Cardiac fibroblast (primary cell): Measurements from ENCODE around the gene WNK4.

ENCODE experiments used
- DNase-seq, 2 donors: peaks; one replicate each; pipeline versions ENCODE4 v3.0.0 to v3.0.0-alpha.2; 2010; ENCODE audit warnings: low read depth in 2 of 2
- H3K4me3 ChIP-seq, 2 donors: replicated peaks in 1 of 2; 1 replicate in 1 of 2; 2 replicates in 1 of 2; pipeline ENCODE4 v1.5.1; 2011; ENCODE audit warnings: low read depth in 2 of 2, low read length in 2 of 2, mild to moderate bottlenecking in 2 of 2, moderate library complexity in 1 of 2
- TF ChIP-seq, protein P1 (sequence below): IDR thresholded peaks from one replicate; pipeline ENCODE4 v1.5.1; 2011; ENCODE audit warnings: low read depth, mild to moderate bottlenecking, low read length, inconsistent platforms

The WNK4 gene

DNA sequence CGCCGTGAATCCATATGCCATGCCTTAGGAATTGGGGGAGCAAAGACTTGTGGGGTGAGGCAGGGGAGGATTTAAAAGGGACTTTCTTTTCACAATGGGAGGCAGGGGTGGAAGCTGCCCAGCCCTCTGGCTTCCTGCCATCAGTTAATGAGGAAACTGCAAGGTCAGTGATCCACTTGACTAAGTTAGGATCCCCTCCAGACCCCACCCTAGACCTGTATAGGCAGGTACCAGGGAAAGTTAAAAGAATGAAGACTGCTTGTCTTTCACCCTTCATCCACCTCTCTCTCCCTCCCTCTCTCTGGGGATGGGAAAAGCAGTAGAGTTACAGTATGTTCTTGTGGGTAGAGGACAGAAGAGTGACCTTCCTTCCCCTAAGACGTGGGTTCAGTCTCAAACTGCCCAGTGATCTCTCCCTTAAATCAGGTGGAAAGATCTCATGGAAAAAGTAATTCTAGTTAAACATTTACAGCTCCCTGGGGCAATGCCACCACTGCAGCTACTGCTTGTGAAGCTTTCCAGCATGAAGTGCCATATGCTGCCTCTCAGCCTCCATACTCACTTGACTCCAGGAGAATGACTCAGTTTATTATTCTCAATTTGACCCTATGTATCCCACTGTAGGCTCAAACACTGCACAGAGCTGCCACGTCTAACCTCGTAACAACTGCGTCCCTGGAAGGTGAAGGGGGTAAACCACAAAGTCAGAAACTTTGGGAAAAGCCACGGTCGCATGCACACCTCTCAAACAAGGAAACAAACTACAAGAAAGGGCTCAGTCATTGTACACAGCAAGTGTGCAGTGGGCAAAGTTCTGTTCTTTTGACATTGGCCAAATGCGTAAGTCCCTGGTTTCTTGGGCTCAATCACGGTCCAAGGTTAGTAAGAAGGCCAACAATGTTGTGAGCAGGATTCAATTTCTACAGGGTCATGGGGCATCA, 16.9 kb downstream of the WNK4 start:
- peak overlapping the region; percentile 88 to 93 for H3K4me3 ChIP-seq

DNA sequence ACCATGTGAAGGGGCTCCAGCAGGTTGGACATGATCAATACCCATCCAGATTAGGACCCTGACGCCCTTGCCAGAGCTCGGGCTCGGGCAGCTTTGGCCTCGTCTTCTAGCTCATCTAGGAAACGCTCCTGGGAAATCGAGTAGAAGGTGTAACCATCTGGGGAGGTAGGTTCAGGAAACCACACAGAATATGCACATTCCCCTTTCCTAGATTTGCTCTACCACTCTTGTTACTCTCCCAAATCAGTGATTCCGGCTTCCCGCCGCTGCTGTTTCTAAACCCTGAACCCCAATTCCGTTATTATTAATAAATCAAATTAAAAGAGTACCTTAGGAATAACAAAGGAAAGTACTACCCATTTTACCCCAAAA, 17.6 kb downstream of the WNK4 start:
- H3K4me3 ChIP-seq = peak overlapping the region; percentile 88 to 93
- TF ChIP-seq, protein P1, sequence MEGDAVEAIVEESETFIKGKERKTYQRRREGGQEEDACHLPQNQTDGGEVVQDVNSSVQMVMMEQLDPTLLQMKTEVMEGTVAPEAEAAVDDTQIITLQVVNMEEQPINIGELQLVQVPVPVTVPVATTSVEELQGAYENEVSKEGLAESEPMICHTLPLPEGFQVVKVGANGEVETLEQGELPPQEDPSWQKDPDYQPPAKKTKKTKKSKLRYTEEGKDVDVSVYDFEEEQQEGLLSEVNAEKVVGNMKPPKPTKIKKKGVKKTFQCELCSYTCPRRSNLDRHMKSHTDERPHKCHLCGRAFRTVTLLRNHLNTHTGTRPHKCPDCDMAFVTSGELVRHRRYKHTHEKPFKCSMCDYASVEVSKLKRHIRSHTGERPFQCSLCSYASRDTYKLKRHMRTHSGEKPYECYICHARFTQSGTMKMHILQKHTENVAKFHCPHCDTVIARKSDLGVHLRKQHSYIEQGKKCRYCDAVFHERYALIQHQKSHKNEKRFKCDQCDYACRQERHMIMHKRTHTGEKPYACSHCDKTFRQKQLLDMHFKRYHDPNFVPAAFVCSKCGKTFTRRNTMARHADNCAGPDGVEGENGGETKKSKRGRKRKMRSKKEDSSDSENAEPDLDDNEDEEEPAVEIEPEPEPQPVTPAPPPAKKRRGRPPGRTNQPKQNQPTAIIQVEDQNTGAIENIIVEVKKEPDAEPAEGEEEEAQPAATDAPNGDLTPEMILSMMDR = no peak
- DNase-seq = peak in 1 of 2 donors; percentile 10

More for the DNA sequence above, 16.9 kb downstream of the WNK4 start:
- TF ChIP-seq, protein P1 = no peak
- peak in 1 of 2 donors; percentile 11 for DNase-seq

DNA sequence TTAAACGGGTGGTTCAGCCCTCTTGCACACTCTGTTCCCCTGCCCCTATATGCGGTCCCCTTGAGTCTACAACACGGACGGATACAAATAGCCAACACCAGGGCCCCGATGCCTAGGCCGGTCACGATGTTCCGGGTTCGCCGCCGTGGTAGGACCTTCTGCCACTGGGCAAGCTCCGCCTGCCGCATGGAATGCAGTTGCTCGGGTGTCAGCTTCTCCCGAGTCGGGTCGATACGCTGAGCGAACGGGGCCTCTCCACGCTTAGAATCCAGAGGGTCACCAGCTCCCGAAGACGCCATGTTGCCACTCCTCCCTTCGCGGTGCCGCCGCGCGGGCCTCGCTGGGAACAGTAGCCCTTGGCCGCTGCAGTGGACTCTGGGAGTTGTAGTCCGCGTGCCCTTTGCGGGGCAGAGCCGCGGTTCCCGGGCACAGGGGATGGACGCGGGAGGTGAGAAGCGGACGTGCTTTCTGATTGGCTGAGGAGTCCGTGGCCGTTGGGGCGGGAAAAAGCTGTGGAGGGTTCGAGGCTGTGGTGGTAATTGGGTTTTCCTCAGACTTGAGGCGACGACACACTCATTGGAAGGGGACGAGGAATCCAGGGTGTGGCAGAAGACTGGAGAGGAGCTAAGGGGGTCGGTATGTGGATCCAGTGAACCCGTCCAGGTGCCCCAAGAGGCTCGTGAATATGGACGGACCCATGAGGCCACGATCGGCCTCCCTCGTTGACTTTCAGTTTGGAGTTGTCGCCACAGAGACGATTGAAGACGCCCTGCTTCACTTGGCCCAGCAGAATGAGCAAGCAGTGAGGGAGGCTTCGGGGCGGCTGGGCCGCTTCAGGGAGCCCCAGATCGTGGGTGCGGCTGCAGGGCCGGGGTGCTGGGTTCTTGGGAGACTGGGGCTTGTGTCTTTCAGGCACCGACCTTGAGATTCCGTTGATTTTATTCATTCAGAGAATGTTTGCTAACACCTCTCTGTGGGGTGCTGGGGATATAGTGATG, 18.3 kb downstream of the WNK4 start, which contains the start of the genes CNTD1 and COA3:
Gene CNTD1, plus strand, starts transcription at position 479 of the 998 bp plus-strand sequence. Its CDS starts 207 bp downstream, at position 686.
Gene COA3, minus strand, starts transcription at position 322 of the 998 bp plus-strand sequence. Its CDS starts 23 bp downstream, at position 299.
- peak within 1 kb of the TSS; percentile 88 to 93 for H3K4me3 ChIP-seq
- TF ChIP-seq, protein P1 = no peak
- DNase-seq = peak; percentile 85

DNA sequence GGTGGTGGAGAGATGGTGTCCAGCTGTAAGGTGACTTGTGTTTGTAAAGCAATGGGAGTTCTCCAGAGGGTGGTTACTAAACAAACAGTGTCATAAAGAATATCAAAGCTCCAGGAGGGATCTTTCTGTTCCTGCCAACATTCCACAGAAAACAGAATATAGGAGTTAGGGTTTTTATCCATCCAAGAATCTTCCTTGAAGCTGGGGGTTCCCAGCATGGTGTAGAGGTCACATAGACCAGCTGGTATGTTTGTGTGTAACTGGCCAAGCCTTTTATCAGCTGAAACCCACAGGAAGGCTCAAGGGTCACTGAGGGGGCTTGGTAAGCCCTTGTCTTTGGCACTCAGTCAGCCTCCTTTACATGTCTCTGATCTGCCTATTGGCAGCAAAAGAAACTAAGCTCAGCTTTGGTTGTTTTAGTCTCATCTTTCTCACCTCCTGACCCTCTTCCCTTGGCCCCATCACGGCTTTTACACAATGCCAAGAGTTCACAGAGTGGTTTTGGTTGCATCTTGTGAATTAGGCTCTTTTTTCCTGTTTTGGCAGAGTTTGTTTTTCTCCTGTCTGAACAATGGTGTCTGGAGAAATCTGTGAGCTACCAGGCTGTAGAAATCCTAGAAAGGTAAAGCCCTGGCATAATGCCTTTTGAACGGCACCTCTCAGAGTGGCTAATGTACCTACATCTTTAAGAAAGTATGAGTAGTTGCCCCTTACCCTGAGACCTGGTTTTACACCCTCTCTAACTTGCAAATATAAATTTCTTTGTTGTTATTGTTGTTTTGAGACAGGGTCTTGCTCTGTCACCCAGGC, 22.9 kb downstream of the WNK4 start:
- TF ChIP-seq, protein P1 = no peak
- DNase-seq = peak in 1 of 2 donors; percentile 7
- H3K4me3 ChIP-seq = no peak overlapping the region

DNA sequence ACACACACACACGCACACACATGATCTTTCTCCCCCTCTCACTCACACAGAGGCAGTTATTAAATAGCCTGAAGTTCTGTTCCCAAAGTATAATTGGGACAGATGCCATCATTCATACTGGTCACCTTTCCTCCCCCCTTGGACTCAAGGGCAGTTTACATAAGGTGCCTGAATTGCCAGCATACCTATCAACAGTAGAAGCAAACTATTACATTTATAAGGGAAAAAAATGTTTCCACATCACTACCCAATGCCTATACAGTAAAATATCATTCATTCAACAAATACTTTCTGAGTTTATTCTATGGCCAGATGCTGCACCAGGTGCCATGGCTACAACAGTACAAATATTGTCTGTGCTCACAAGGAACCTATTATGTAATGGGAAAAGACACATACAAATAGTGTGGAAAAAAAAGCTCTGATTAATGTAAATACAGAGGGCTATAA, 24.5 kb downstream of the WNK4 start:
- H3K4me3 ChIP-seq = no peak overlapping the region
- TF ChIP-seq, protein P1 = no peak
- DNase-seq = no peak
